ENCODE data around the gene AHCYL1.

AHCYL1 gene

GRCh38 chr1:110056285-110056683 is 71.7 kb downstream of the AHCYL1 start:
- TF ChIP-seq, protein P1, sequence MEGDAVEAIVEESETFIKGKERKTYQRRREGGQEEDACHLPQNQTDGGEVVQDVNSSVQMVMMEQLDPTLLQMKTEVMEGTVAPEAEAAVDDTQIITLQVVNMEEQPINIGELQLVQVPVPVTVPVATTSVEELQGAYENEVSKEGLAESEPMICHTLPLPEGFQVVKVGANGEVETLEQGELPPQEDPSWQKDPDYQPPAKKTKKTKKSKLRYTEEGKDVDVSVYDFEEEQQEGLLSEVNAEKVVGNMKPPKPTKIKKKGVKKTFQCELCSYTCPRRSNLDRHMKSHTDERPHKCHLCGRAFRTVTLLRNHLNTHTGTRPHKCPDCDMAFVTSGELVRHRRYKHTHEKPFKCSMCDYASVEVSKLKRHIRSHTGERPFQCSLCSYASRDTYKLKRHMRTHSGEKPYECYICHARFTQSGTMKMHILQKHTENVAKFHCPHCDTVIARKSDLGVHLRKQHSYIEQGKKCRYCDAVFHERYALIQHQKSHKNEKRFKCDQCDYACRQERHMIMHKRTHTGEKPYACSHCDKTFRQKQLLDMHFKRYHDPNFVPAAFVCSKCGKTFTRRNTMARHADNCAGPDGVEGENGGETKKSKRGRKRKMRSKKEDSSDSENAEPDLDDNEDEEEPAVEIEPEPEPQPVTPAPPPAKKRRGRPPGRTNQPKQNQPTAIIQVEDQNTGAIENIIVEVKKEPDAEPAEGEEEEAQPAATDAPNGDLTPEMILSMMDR (IDR thresholded peaks at IDR 0.05; ENCODE audit: low read depth, low read length), result no peak
- Histone ChIP-seq H3K4me3 (ENCODE audit: low read depth, low read length) (no peak overlapping the region), H3K9me3 (no peaks in the 10 kb centered on the region), H3K27me3 (no peaks in the 10 kb centered on the region), H3K4me1 (peaks cover 42% of the 10 kb centered on the region), H3K36me3 (peaks cover 64% of the 10 kb centered on the region)
- DNase-seq, result no peak

- Histone ChIP-seq H3K4me3 (ENCODE audit: low read depth, low read length) (no peak overlapping the region), H3K4me1 (peaks cover 46% of the 10 kb centered on the region), H3K36me3 (peaks cover 59% of the 10 kb centered on the region), H3K27me3 (no peaks in the 10 kb centered on the region), H3K9me3 (no peaks in the 10 kb centered on the region)
- DNase-seq, result no peak
- TF ChIP-seq, protein P1 (IDR thresholded peaks at IDR 0.05; ENCODE audit: low read depth, low read length), result no peak
Observed at GRCh38 chr1:110056776-110057175, 72.2 kb downstream of the AHCYL1 start.

- Histone ChIP-seq H3K4me1 (peaks cover 57% of the 10 kb centered on the region), H3K27me3 (no peaks in the 10 kb centered on the region), H3K36me3 (peaks cover 46% of the 10 kb centered on the region), H3K4me3 (ENCODE audit: low read depth, low read length) (no peak overlapping the region), H3K9me3 (no peaks in the 10 kb centered on the region)
- peak; percentile 69 for DNase-seq
- TF ChIP-seq, protein P1 (IDR thresholded peaks at IDR 0.05; ENCODE audit: low read depth, low read length), result no peak
Observed at GRCh38 chr1:110057963-110058518, 73.5 kb downstream of the AHCYL1 start.

DNA sequence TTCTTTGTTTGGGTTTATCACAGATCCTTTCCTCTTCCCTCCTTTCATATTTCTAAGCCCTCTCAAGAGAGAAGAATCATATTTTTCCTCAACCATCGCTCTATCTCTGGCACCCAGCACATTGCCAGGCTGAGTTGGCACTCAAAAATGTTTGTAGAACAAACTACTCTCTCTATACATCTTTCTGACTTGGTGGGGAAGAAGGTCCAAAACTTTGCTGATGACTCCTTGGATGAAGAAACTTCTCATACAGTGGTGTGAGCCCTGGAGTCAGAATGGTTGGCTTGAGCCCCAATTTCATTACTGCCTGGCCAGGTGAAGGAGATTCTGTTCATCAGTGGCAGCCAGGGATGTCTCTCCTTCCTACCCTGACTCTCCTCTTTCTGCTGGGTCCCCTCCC is 74.0 kb downstream of the AHCYL1 start:
- H3K9me3 ChIP-seq, result no peaks in the 10 kb centered on the region
- TF ChIP-seq, protein P1 (IDR thresholded peaks at IDR 0.05; ENCODE audit: low read depth, low read length), result no peak
- H3K4me3 ChIP-seq (ENCODE audit: low read depth, low read length), result peak overlapping the region; percentile 12
- no peaks in the 10 kb centered on the region for H3K27me3 ChIP-seq
- H3K4me1 ChIP-seq, result peaks cover 60% of the 10 kb centered on the region
- H3K36me3 ChIP-seq, result peaks cover 43% of the 10 kb centered on the region
- no peak for DNase-seq

GRCh38 chr1:110059133-110059863 is 74.7 kb downstream of the AHCYL1 start:
- Histone ChIP-seq H3K9me3 (no peaks in the 10 kb centered on the region), H3K36me3 (peaks cover 36% of the 10 kb centered on the region), H3K27me3 (no peaks in the 10 kb centered on the region), H3K4me1 (peaks cover 53% of the 10 kb centered on the region), H3K4me3 (ENCODE audit: low read depth, low read length) (peak overlapping the region; percentile 12)
- DNase-seq, result peak; percentile 67
- TF ChIP-seq, protein P1 (IDR thresholded peaks at IDR 0.05; ENCODE audit: low read depth, low read length), result no peak

DNA sequence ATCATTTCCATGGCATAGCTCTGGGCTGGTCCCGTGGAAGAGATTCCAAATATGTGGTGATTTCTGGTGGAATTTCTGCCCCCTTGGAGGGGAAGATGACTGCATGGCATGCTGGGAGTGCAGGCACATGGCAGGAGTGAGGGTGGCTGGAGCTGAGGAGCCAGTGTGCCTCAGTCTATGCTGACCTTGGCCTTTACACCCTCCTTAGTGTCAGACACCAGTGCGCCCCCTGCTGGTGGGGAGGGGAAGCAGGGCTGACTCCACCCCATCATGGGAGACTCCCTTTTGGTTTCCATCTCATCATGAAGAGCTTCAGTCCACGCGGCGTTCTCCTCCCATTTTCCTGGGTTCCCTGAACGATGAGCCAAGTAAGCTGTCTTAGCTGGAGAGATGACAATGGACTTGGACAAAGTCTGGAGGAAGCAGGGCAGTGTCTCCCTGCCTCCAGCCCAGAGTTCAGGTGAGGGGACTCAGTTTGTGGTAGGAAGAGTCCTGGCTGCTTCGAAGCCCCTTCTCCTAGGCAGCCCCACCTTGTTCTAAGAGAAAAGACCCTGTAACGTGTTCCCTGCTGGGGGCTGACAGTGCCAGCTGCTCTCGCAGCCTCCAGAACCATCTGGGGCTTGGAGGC is 75.6 kb downstream of the AHCYL1 start:
- H3K4me3 ChIP-seq (ENCODE audit: low read depth, low read length), result no peak overlapping the region
- H3K9me3 ChIP-seq, result no peaks in the 10 kb centered on the region
- no peaks in the 10 kb centered on the region for H3K27me3 ChIP-seq
- DNase-seq, result peak; percentile 41
- H3K36me3 ChIP-seq, result peaks cover 27% of the 10 kb centered on the region
- TF ChIP-seq, protein P1 (IDR thresholded peaks at IDR 0.05; ENCODE audit: low read depth, low read length), result peak; percentile 79
- H3K4me1 ChIP-seq, result peaks cover 49% of the 10 kb centered on the region

Measured in BE2C (cell line).